HepG2 (cell line): Measurements from ENCODE around the gene SUPT20HL2. TPM values are rescaled to one million over a fixed set of nuclear protein-coding genes. Genes with fewer than 3 reads are reported as not detected.

Source experiments
- ATAC-seq: fragments of 200-7000 bp; cut with Tn5 transposase; 3 replicates; pipeline ENCODE4 v1.9.1; 2020; ENCODE audit warnings: mild to moderate bottlenecking, moderate library complexity
- BruUV-seq: library from RNA; stranded (reverse); fragments of 400-500 nt; replicated peaks from 2 replicates; lab custom pipeline; 2021; lab: Mats Ljungman, UMichigan
- CTCF ChIA-PET: fragments of 300-600 bp; formaldehyde crosslinking; extraction: SDS; loops from one replicate; lab custom pipeline; 2021; ENCODE audit warnings: low total read pairs, inconsistent platforms, low intra/inter-chr PET ratio; lab: Yijun Ruan, JAX
- POLR2A ChIA-PET: fragments of 350-600 bp; sonication (Branson Sonifier 250); formaldehyde crosslinking; loops from one replicate; lab custom pipeline; 2020; ENCODE audit warnings: antibody characterized with exemption, inconsistent platforms; lab: Yijun Ruan, JAX
- DNase-seq: peaks from one replicate; pipeline ENCODE4 v3.0.0-alpha.2; 2015; ENCODE audit warnings: low spot score
- FAIRE-seq: peaks from 3 replicates; lab custom pipeline; 2011; peaks lifted over from hg19 to GRCh38; lab: Jason Lieb, UNC
- H2AFZ ChIP-seq: one replicate; pipeline ENCODE4 v1.6.1; 2011; ENCODE audit warnings: low read length, inconsistent platforms
- H3K27ac ChIP-seq: fragments of 300-600 bp; 3 replicates; pipeline ENCODE4 v1.8.0; 2011; ENCODE audit warnings: mixed run types, mild to moderate bottlenecking, mixed read lengths, low read length, inconsistent platforms; ENCODE audit not compliant: insufficient read depth; ENCODE audit errors: extremely low read length
- H3K27me3 ChIP-seq, 2 experiments: fragments of 200-600 bp in 1 of 2; 2 replicates in 1 of 2; 3 replicates in 1 of 2; pipeline versions ENCODE4 v1.6.0 to v1.8.0; 2011; ENCODE audit warnings: low read length in 2 of 2, mild to moderate bottlenecking in 2 of 2, moderate library complexity in 2 of 2, inconsistent platforms in 1 of 2; ENCODE audit not compliant: insufficient read depth in 2 of 2, control insufficient read depth in 1 of 2
- H3K36me3 ChIP-seq, 2 experiments: fragments of 200-600 bp in 1 of 2; replicated peaks in 1 of 2; 2 replicates in 1 of 2; 3 replicates in 1 of 2; pipeline versions ENCODE4 v1.5.1 to v1.8.0; 2011; ENCODE audit warnings: low read length in 2 of 2, inconsistent platforms in 1 of 2; ENCODE audit not compliant: insufficient read depth in 2 of 2, control insufficient read depth in 1 of 2
- H3K4me1 ChIP-seq: 2 replicates; pipeline ENCODE4 v1.5.1; 2012; ENCODE audit warnings: low read length, inconsistent platforms; ENCODE audit not compliant: insufficient read depth
- H3K4me2 ChIP-seq: 2 replicates; pipeline ENCODE4 v1.6.0; 2011; ENCODE audit warnings: low read depth, low read length, inconsistent platforms
- H3K4me3 ChIP-seq, 3 experiments: fragments of 200-600 bp in 1 of 3; sonication (generic), shearing (Covaris generic) in 1 of 3; replicated peaks in 1 of 3; 2 replicates each; pipeline ENCODE4 v1.5.1; 2011 to 2016; ENCODE audit warnings: low read length in 3 of 3, inconsistent platforms in 2 of 3, low read depth in 2 of 3, mild to moderate bottlenecking in 2 of 3, control low read depth in 1 of 3, mixed read lengths in 1 of 3; ENCODE audit not compliant: insufficient read depth in 1 of 3
- H3K79me2 ChIP-seq: one replicate; pipeline ENCODE4 v1.6.1; 2011; ENCODE audit warnings: low read length, inconsistent platforms; ENCODE audit not compliant: insufficient read depth
- H3K9ac ChIP-seq: 2 replicates; pipeline ENCODE4 v1.6.0; 2011; ENCODE audit warnings: mild to moderate bottlenecking, low read depth, low read length, inconsistent platforms; ENCODE audit not compliant: insufficient read depth
- H3K9me3 ChIP-seq: 2 replicates; pipeline ENCODE4 v1.5.1; 2012; ENCODE audit warnings: mild to moderate bottlenecking, low read length
- H4K20me1 ChIP-seq: 2 replicates; pipeline ENCODE4 v1.6.0; 2011; ENCODE audit warnings: inconsistent platforms, mild to moderate bottlenecking, low read length, moderate library complexity; ENCODE audit not compliant: insufficient read depth
- BRD4 ChIP-seq: sonication (generic); formaldehyde crosslinking; IDR thresholded peaks from 2 replicates; pipeline ENCODE4 v1.4.0; 2020; ENCODE audit warnings: missing genetic modification reagents
- KDM4B ChIP-seq: sonication (generic); formaldehyde crosslinking; IDR thresholded peaks from 2 replicates; pipeline ENCODE4 v1.4.0; 2020; ENCODE audit warnings: missing genetic modification reagents
- KLF6 ChIP-seq: IDR thresholded peaks from 2 replicates; pipeline ENCODE4 v1.8.0; 2016; ENCODE audit warnings: missing biosample characterization, missing genetic modification reagents
- MLLT10 ChIP-seq: sonication (generic); formaldehyde crosslinking; IDR thresholded peaks from 2 replicates; pipeline ENCODE4 v1.4.0; 2020; ENCODE audit warnings: missing genetic modification reagents
- NR2C2 ChIP-seq: sonication (generic); formaldehyde crosslinking; IDR thresholded peaks from 2 replicates; pipeline ENCODE4 v1.4.0; 2020; ENCODE audit warnings: missing genetic modification reagents, mild to moderate bottlenecking, moderate library complexity, borderline replicate concordance
- NR2F6 ChIP-seq, 2 experiments: IDR thresholded peaks; 2 replicates each; pipeline ENCODE4 v1.6.1; 2016; ENCODE audit warnings: antibody characterized with exemption in 1 of 2, mild to moderate bottlenecking in 1 of 2
- NR3C1 ChIP-seq: sonication (generic); formaldehyde crosslinking; IDR thresholded peaks from 2 replicates; pipeline ENCODE4 v1.4.0; 2020; ENCODE audit warnings: missing genetic modification reagents
- PLRG1 ChIP-seq: fragments of 450-650 bp; conservative IDR thresholded peaks from 2 replicates; pipeline ENCODE4 v1.6.1; 2016
- TBX3 ChIP-seq: fragments of 450-650 bp; IDR thresholded peaks from 2 replicates; pipeline ENCODE4 v1.6.1; 2017; ENCODE audit warnings: antibody characterized with exemption, mild to moderate bottlenecking, inconsistent platforms, borderline replicate concordance
- WIZ ChIP-seq: sonication (generic); formaldehyde crosslinking; IDR thresholded peaks from 2 replicates; pipeline ENCODE4 v1.5.1; 2020; ENCODE audit warnings: mild to moderate bottlenecking, missing genetic modification reagents
- YEATS2 ChIP-seq: sonication (generic); formaldehyde crosslinking; IDR thresholded peaks from 2 replicates; pipeline ENCODE4 v1.4.0; 2020; ENCODE audit warnings: missing genetic modification reagents, borderline replicate concordance
- ZFP36 ChIP-seq: fragments of 150-350 bp; IDR thresholded peaks from 2 replicates; pipeline ENCODE4 v1.6.1; 2018; ENCODE audit warnings: borderline replicate concordance, low read length, low read depth; ENCODE audit not compliant: partially characterized antibody
- ZNF263 ChIP-seq: sonication (generic); formaldehyde crosslinking; IDR thresholded peaks from 2 replicates; pipeline ENCODE4 v1.4.0; 2020; ENCODE audit warnings: missing genetic modification reagents
- ZNF350 ChIP-seq: sonication (generic); formaldehyde crosslinking; IDR thresholded peaks from 2 replicates; pipeline ENCODE4 v1.4.0; 2020; ENCODE audit warnings: mild to moderate bottlenecking, low read depth, missing genetic modification reagents, borderline replicate concordance
- ZNF362 ChIP-seq: sonication (generic); formaldehyde crosslinking; IDR thresholded peaks from 2 replicates; pipeline ENCODE4 v1.4.0; 2020; ENCODE audit warnings: missing genetic modification reagents, mild to moderate bottlenecking, borderline replicate concordance
- ZNF563 ChIP-seq: sonication (generic); formaldehyde crosslinking; IDR thresholded peaks from 2 replicates; pipeline ENCODE4 v1.8.0; 2022; ENCODE audit warnings: mild to moderate bottlenecking, moderate library complexity, missing genetic modification reagents
- ZNF614 ChIP-seq: IDR thresholded peaks from 2 replicates; pipeline ENCODE4 v1.6.1; 2018; ENCODE audit warnings: missing biosample characterization, missing genetic modification reagents, inconsistent platforms, borderline replicate concordance
- WGBS: methylation state at CpG from one replicate; pipeline ENCODE4 v1.1.6; 2017; ENCODE audit warnings: low lambda C conversion rate; 5-methylcytosine and 5-hydroxymethylcytosine counted together
- in situ Hi-C: cut with HindIII; loops from 2 replicates; pipeline ENCODE4 v1.10.0; 2017; ENCODE audit warnings: low pct_unique_long_range_greater_than_20kb; ENCODE audit not compliant: extremely low pct_ligation_motif_present
- intact Hi-C: fragments of 100-400 bp; cut with micrococcal nuclease; formaldehyde crosslinking; loops from one replicate; pipeline ENCODE4 v1.10.0; 2022; ENCODE audit not compliant: unreplicated experiment
- polyA plus RNA-seq, 8 experiments: library from polyadenylated mRNA; depleted of rRNA in 3 of 8; stranded (reverse) in 7 of 8; unstranded in 1 of 8; fragments of >200 nt; fragmentation: Illumina TruSeq in 4 of 8; extraction: Trizol in 4 of 8; gene quantifications; 2 replicates each; pipeline versions ENCODE4 v1.2.1 to v1.2.3, GENCODE V29; 2011 to 2016; ENCODE audit warnings: low read depth in 4 of 8, missing spikeins in 1 of 8, mixed read lengths in 1 of 8; ENCODE audit not compliant: insufficient read depth in 1 of 8
- total RNA-seq, 5 experiments: library from RNA; depleted of rRNA; stranded (reverse); fragments of >200 nt; fragmentation: Illumina TruSeq; extraction: Trizol; gene quantifications; 2 replicates each; pipeline ENCODE4 v1.2.3, GENCODE V29; 2016; ENCODE audit warnings: low read depth in 1 of 5

SUPT20HL2 gene
- total and polyA plus RNA-seq, 2 of the 13 experiments (the other 11 are each of a cell fraction or from before 2014, with no cell fraction given), result not detected

- BruUV-seq, result no TSS peak
- no peak for ATAC-seq
- FAIRE-seq, result no peak
- intact Hi-C loops, result no loop called here
- TF ChIP-seq ZNF563 (CRISPR knock-in tag) (no peak), KLF6 (CRISPR knock-in tag) (no peak), ZNF362 (CRISPR knock-in tag) (no peak), ZNF350 (CRISPR knock-in tag) (no peak), NR2F6 (IDR thresholded peaks at IDR 0.05) (no peak), NR2F6 (CRISPR knock-in tag; IDR thresholded peaks at IDR 0.05) (no peak), YEATS2 (CRISPR knock-in tag) (no peak), ZNF263 (no peak), NR2C2 (CRISPR knock-in tag) (no peak), NR3C1 (CRISPR knock-in tag) (no peak), TBX3 (no peak), ZFP36 (no peak), WIZ (CRISPR knock-in tag) (no peak), PLRG1 (no peak), BRD4 (CRISPR knock-in tag) (no peak), ZNF614 (CRISPR knock-in tag) (no peak), KDM4B (CRISPR knock-in tag) (no peak), MLLT10 (CRISPR knock-in tag) (no peak)
- TF ChIP-seq, all 625 proteins: peak for 0
- no peaks in the 10 kb centered on the region for H3K27me3 ChIP-seq
- H2AFZ ChIP-seq, result no peak overlapping the region
- 0% methylated on average over 1 of the region's 2 CpGs for WGBS
- H3K36me3 ChIP-seq, result no peaks in the 10 kb centered on the region
- no peak overlapping the region for H3K4me2 ChIP-seq
- ChIA-PET CTCF (no interaction called here), POLR2A (no interaction called here)
- no peaks in the 10 kb centered on the region for H3K79me2 ChIP-seq
- in situ Hi-C loops, result no loop called here
- no peak overlapping the region for H3K4me3 ChIP-seq
- H3K27ac ChIP-seq, result no peak overlapping the region
- DNase-seq, result no peak
- no peaks in the 10 kb centered on the region for H4K20me1 ChIP-seq
- no peaks in the 10 kb centered on the region for H3K9me3 ChIP-seq
- H3K9ac ChIP-seq, result no peak overlapping the region
- no peaks in the 10 kb centered on the region for H3K4me1 ChIP-seq
Measured at GRCh38 chrX:24283127-24283794, 30.6 kb downstream of the SUPT20HL2 start.
